ENCODE results near the gene IFT80. TPM values are rescaled to one million over a fixed set of nuclear protein-coding genes. Genes with fewer than 3 reads are reported as not detected.
"Not testable (repeated sequence)": the region's sequence is repeated elsewhere in the genome, so short reads cannot be mapped to it uniquely, and the experiment has no call there.

IFT80 gene
- total RNA-seq, 1 donor from 2014 or later = 32.7 TPM

DNA sequence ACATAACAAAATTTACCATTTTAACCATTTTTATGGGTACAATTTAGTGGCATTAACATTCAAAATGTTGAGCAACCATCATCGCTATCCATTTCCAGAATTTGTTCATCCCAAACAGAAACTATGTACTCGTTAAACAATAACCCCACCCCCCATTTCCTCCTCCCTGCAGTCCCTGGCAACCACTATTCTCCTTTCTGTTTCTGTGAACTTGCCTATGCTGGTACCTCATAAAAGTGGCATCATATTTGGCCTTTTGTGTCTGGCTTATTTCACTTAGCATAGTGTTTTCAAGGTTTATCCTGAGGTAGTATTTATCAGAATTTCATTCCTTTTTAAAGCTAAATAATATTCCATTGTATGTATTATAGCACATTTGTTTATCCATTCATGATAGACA is 141.4 kb downstream of the IFT80 start:
- H3K4me1 Mint-ChIP-seq (ENCODE audit: low read depth, unreplicated experiment) = no peaks in the 10 kb centered on the region
- no peaks in the 10 kb centered on the region for H3K27me3 Mint-ChIP-seq (ENCODE audit: unreplicated experiment)
- no peaks in the 10 kb centered on the region for H3K36me3 Mint-ChIP-seq (ENCODE audit: unreplicated experiment)

DNA sequence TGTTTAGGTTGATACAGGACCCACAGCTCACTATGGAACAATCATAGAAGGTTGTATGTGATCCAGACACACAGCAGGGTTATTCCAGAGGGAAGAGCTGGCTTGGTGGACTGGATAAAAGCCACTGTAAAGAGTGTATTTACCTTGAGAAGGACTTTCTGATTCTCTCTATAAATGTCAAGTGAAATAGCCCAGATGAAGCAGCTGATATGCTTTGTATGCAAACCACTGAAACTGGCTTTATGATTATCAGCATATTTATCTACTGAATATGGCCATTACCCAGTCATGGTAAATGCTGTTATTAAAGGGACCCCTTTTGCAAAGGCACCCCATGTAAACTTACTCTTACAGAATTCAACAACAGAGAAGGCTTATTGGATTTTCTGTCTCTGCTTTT is 145.7 kb downstream of the IFT80 start:
- DNase-seq = no peak
- H3K27me3 Mint-ChIP-seq (ENCODE audit: unreplicated experiment) = no peaks in the 10 kb centered on the region
- H3K4me3 Mint-ChIP-seq (ENCODE audit: unreplicated experiment) = no peak overlapping the region
- TF ChIP-seq, protein P1, sequence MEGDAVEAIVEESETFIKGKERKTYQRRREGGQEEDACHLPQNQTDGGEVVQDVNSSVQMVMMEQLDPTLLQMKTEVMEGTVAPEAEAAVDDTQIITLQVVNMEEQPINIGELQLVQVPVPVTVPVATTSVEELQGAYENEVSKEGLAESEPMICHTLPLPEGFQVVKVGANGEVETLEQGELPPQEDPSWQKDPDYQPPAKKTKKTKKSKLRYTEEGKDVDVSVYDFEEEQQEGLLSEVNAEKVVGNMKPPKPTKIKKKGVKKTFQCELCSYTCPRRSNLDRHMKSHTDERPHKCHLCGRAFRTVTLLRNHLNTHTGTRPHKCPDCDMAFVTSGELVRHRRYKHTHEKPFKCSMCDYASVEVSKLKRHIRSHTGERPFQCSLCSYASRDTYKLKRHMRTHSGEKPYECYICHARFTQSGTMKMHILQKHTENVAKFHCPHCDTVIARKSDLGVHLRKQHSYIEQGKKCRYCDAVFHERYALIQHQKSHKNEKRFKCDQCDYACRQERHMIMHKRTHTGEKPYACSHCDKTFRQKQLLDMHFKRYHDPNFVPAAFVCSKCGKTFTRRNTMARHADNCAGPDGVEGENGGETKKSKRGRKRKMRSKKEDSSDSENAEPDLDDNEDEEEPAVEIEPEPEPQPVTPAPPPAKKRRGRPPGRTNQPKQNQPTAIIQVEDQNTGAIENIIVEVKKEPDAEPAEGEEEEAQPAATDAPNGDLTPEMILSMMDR (IDR thresholded peaks at IDR 0.05; ENCODE audit: partially characterized antibody, unreplicated experiment) = no peak
- no peaks in the 10 kb centered on the region for H3K9me3 Mint-ChIP-seq (ENCODE audit: unreplicated experiment)
- H3K36me3 Mint-ChIP-seq (ENCODE audit: unreplicated experiment) = no peaks in the 10 kb centered on the region
- H3K27ac Mint-ChIP-seq (ENCODE audit: unreplicated experiment) = no peak overlapping the region
- H3K4me1 Mint-ChIP-seq (ENCODE audit: low read depth, unreplicated experiment) = no peaks in the 10 kb centered on the region

More for the DNA sequence above, 141.4 kb downstream of the IFT80 start:
- no peak overlapping the region for H3K4me3 Mint-ChIP-seq (ENCODE audit: unreplicated experiment)
- no peak overlapping the region for H3K27ac Mint-ChIP-seq (ENCODE audit: unreplicated experiment)
- no peak for DNase-seq
- TF ChIP-seq, protein P1 (IDR thresholded peaks at IDR 0.05; ENCODE audit: partially characterized antibody, unreplicated experiment) = no peak
- no peaks in the 10 kb centered on the region for H3K9me3 Mint-ChIP-seq (ENCODE audit: unreplicated experiment)

DNA sequence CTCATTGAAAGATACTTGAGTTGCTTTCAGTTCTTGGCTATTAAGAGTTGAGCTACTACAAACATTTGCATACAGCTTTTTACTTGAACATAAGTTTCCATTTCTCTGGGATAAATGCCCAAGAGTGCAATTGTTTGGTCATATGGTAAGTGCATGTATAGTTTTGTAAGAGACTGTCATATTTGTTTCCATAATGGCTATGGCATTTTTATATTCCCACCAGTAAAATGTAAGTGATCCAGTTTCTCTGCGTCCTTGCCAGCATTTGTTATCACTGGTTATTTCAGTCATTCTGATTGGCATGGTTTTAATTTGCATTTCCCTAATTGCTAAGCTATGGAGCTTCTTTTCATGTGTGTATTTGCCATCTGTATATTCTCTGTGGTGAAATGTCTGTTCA is 151.3 kb downstream of the IFT80 start:
- H3K4me3 Mint-ChIP-seq (ENCODE audit: unreplicated experiment) = no peak overlapping the region
- TF ChIP-seq, protein P1 (IDR thresholded peaks at IDR 0.05; ENCODE audit: partially characterized antibody, unreplicated experiment) = no peak
- no peak overlapping the region for H3K27ac Mint-ChIP-seq (ENCODE audit: unreplicated experiment)
- H3K36me3 Mint-ChIP-seq (ENCODE audit: unreplicated experiment) = no peaks in the 10 kb centered on the region
- no peaks in the 10 kb centered on the region for H3K27me3 Mint-ChIP-seq (ENCODE audit: unreplicated experiment)
- DNase-seq = no peak
- H3K9me3 Mint-ChIP-seq (ENCODE audit: unreplicated experiment) = no peaks in the 10 kb centered on the region
- H3K4me1 Mint-ChIP-seq (ENCODE audit: low read depth, unreplicated experiment) = no peaks in the 10 kb centered on the region

DNA sequence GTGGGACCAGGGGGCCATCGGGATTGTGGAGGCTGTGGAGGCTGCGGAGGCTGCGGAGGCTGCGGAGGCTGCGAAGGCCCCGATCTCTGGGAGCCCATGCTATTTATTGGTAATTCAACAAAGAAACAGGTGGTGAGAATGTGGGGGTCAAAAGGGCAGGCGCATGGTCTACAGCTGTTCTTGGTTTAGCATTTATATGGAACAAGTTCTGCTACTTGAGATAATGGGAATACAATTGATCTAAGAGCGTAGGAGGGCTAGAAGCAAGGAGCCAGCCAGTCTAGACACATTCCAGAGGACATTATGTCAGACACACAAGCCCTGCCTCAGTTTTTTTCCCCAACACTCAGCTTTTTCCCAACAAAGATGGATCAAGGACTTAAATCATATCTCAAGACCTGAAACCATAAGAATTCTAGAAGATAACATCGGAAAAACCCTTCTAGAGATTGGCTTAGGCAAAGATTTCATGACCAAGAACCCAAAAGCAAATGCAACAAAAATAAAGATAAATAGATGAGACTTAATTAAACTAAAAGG is 153.7 kb downstream of the IFT80 start:
- no peaks in the 10 kb centered on the region for H3K9me3 Mint-ChIP-seq (ENCODE audit: unreplicated experiment)
- no peak for DNase-seq
- no peaks in the 10 kb centered on the region for H3K4me1 Mint-ChIP-seq (ENCODE audit: low read depth, unreplicated experiment)
- no peaks in the 10 kb centered on the region for H3K36me3 Mint-ChIP-seq (ENCODE audit: unreplicated experiment)
- no peak overlapping the region for H3K4me3 Mint-ChIP-seq (ENCODE audit: unreplicated experiment)
- TF ChIP-seq, protein P1 (IDR thresholded peaks at IDR 0.05; ENCODE audit: partially characterized antibody, unreplicated experiment) = no peak
- H3K27me3 Mint-ChIP-seq (ENCODE audit: unreplicated experiment) = no peaks in the 10 kb centered on the region
- no peak overlapping the region for H3K27ac Mint-ChIP-seq (ENCODE audit: unreplicated experiment)

DNA sequence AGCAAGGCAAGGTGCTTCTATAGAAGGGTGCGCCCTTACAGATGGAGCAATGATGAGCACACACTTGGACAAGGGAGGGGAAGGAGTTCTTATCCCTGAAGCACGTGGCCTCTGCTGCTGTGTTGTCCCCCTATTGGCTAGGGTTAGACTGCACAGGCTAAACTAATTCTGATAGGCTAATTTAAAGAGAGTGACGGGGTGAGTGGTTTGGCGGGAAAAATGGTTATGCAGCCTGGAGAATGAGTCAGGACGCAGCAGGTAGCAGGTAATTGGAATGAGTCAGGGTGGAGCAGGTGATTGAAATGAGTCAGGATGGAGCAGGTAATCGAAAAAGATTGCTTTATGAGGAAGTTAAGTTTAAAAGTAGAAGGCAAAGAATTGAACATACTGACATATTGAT is 158.3 kb downstream of the IFT80 start:
- H3K27ac Mint-ChIP-seq (ENCODE audit: unreplicated experiment); H3K27me3 Mint-ChIP-seq (ENCODE audit: unreplicated experiment); H3K4me3 Mint-ChIP-seq (ENCODE audit: unreplicated experiment); H3K4me1 Mint-ChIP-seq (ENCODE audit: low read depth, unreplicated experiment); H3K9me3 Mint-ChIP-seq (ENCODE audit: unreplicated experiment); DNase-seq; H3K36me3 Mint-ChIP-seq (ENCODE audit: unreplicated experiment): not testable (repeated sequence)

Data from glutamatergic neuron (in vitro differentiated cells).